HG03159 (cell line): ENCODE measurements around the gene IL16.
"Not testable (repeated sequence)": the region's sequence is repeated elsewhere in the genome, so short reads cannot be mapped to it uniquely, and the experiment has no call there.

ENCODE experiments used
- ATAC-seq: cut with Tn5 transposase; IDR thresholded peaks from one replicate; pipeline ENCODE4 v1.9.1; 2021; ENCODE audit warnings: mild to moderate bottlenecking, moderate library complexity; ENCODE audit not compliant: unreplicated experiment

IL16 gene

GRCh38 chr15:81196576-81197254 lies at the start of gene IL16:
TSS of gene IL16 (plus strand) at chr15:81196879. CDS start at chr15:81225400, 28,521 bp downstream.
- no peak for ATAC-seq

GRCh38 chr15:81151389-81151788 lies 45.3 kb upstream of the IL16 start:
- no peak for ATAC-seq

GRCh38 chr15:81152339-81152738 lies 44.3 kb upstream of the IL16 start:
- ATAC-seq = no peak

- ATAC-seq = no peak
These were observed 43.9 kb upstream of the IL16 start for GRCh38 chr15:81152799-81153198.

- ATAC-seq = no peak
These were observed 41.1 kb upstream of the IL16 start for GRCh38 chr15:81155375-81156218.

GRCh38 chr15:81156324-81156723 lies 40.4 kb upstream of the IL16 start:
- ATAC-seq = no peak

- no peak for ATAC-seq
These were observed 39.3 kb upstream of the IL16 start for GRCh38 chr15:81157195-81157938.

- no peak for ATAC-seq
These were observed 38.8 kb upstream of the IL16 start for GRCh38 chr15:81157939-81158223.

GRCh38 chr15:81158561-81158960 lies 38.1 kb upstream of the IL16 start:
- ATAC-seq = not testable (repeated sequence)

GRCh38 chr15:81160312-81161159 lies 36.1 kb upstream of the IL16 start:
- no peak for ATAC-seq

GRCh38 chr15:81161160-81161673 lies 35.5 kb upstream of the IL16 start:
- ATAC-seq = no peak

GRCh38 chr15:81161851-81162250 lies 34.8 kb upstream of the IL16 start:
- ATAC-seq = no peak

- no peak for ATAC-seq
These were observed 32.5 kb upstream of the IL16 start for GRCh38 chr15:81163961-81164800.

GRCh38 chr15:81165535-81165934 lies 31.1 kb upstream of the IL16 start:
- ATAC-seq = no peak

- no peak for ATAC-seq
These were observed 29.9 kb upstream of the IL16 start for GRCh38 chr15:81166636-81167305.

- ATAC-seq = no peak
These were observed 28.6 kb upstream of the IL16 start for GRCh38 chr15:81168131-81168526.

- ATAC-seq = no peak
These were observed 28.0 kb upstream of the IL16 start for GRCh38 chr15:81168644-81169043.

GRCh38 chr15:81170511-81170910 lies 26.2 kb upstream of the IL16 start:
- ATAC-seq = no peak

GRCh38 chr15:81171286-81171685 lies 25.4 kb upstream of the IL16 start:
- ATAC-seq = no peak
